GM12873 (cell line): Measurements from ENCODE around the gene TNIP3.

Experiments
- CTCF ChIP-seq: IDR thresholded peaks from 2 replicates; pipeline ENCODE4 v1.5.1; 2012; ENCODE audit warnings: low read depth, mild to moderate bottlenecking, moderate library complexity, low read length, control low read depth; ENCODE audit not compliant: insufficient read depth; ENCODE audit errors: missing control alignments

Gene TNIP3

GRCh38 chr4:121096191-121096590 lies 67.9 kb downstream of the TNIP3 start:
- TF ChIP-seq CTCF = no peak

GRCh38 chr4:121094297-121094966 lies 69.7 kb downstream of the TNIP3 start:
- TF ChIP-seq CTCF = no peak

- no peak for TF ChIP-seq CTCF
These were observed 70.9 kb downstream of the TNIP3 start for GRCh38 chr4:121093261-121093660.

GRCh38 chr4:121091941-121092340 lies 72.2 kb downstream of the TNIP3 start:
- TF ChIP-seq CTCF = no peak

- TF ChIP-seq CTCF = no peak
These were observed 75.3 kb downstream of the TNIP3 start for GRCh38 chr4:121088867-121089266.
